Panc1 (cell line): ENCODE results near the gene RAP1GAP. TPM values are rescaled to one million over a fixed set of nuclear protein-coding genes. Genes with fewer than 3 reads are reported as not detected.

Experiments
- ATAC-seq: fragments of 200-7000 bp; cut with Tn5 transposase; 2 replicates; pipeline ENCODE4 v1.9.1; 2020; ENCODE audit warnings: mild to moderate bottlenecking, moderate library complexity
- BruUV-seq: library from RNA; stranded (reverse); fragments of 400-500 nt; replicated peaks from 2 replicates; lab custom pipeline; 2021; lab: Mats Ljungman, UMichigan
- CTCF ChIA-PET: fragments of 300-600 bp; sonication (Branson Sonifier 250); formaldehyde crosslinking; loops from one replicate; lab custom pipeline; 2022; ENCODE audit warnings: antibody characterized with exemption; lab: Charles Lee
- POLR2A ChIA-PET: fragments of 300-600 bp; sonication (Branson Sonifier 250); formaldehyde crosslinking; loops from one replicate; lab custom pipeline; 2022; ENCODE audit warnings: antibody characterized with exemption; lab: Charles Lee
- DNase-seq: peaks from one replicate; pipeline ENCODE4 v3.0.0-alpha.2; 2010; ENCODE audit warnings: low read depth, low spot score
- H3K27ac ChIP-seq: 2 replicates; pipeline ENCODE4 v1.5.1; 2011; ENCODE audit warnings: mild to moderate bottlenecking, low read length, inconsistent platforms
- H3K27me3 ChIP-seq: fragments of 200-500 bp; sonication (Bioruptor generic); 2 replicates; pipeline ENCODE4 v1.6.0; 2014; ENCODE audit warnings: low read length, inconsistent platforms; ENCODE audit not compliant: control insufficient read depth, insufficient read depth
- H3K36me3 ChIP-seq: fragments of 200-500 bp; sonication (Bioruptor generic); 2 replicates; pipeline ENCODE4 v1.5.1; 2014; ENCODE audit warnings: inconsistent platforms, mild to moderate bottlenecking, low read length, moderate library complexity; ENCODE audit not compliant: control insufficient read depth, insufficient read depth
- H3K4me1 ChIP-seq: 2 replicates; pipeline ENCODE4 v1.5.1; 2011; ENCODE audit warnings: inconsistent platforms, mild to moderate bottlenecking, low read length, moderate library complexity; ENCODE audit not compliant: control insufficient read depth, insufficient read depth
- H3K4me3 ChIP-seq, 2 experiments: 2 replicates each; pipeline ENCODE4 v1.5.1; 2011 to 2012; ENCODE audit warnings: low read depth in 2 of 2, low read length in 2 of 2, mild to moderate bottlenecking in 2 of 2, inconsistent platforms in 1 of 2, moderate library complexity in 1 of 2
- H3K9me3 ChIP-seq: fragments of 200-500 bp; sonication (Bioruptor generic); 2 replicates; pipeline ENCODE4 v1.5.1; 2014; ENCODE audit warnings: low read depth, mild to moderate bottlenecking, inconsistent platforms, low read length, moderate library complexity; ENCODE audit not compliant: control insufficient read depth, insufficient read depth
- CTCF ChIP-seq: fragments of 450-650 bp; IDR thresholded peaks from 2 replicates; pipeline ENCODE4 v1.5.1; 2017; ENCODE audit warnings: mild to moderate bottlenecking
- POLR2AphosphoS5 ChIP-seq: IDR thresholded peaks from 2 replicates; pipeline ENCODE4 v1.6.1; 2012; ENCODE audit warnings: mild to moderate bottlenecking, low read depth, low read length, moderate library complexity
- REST ChIP-seq, 2 experiments: IDR thresholded peaks; 2 replicates each; pipeline ENCODE4 v1.6.1; 2011 to 2012; ENCODE audit warnings: low read depth in 2 of 2, control low read depth in 1 of 2, low read length in 1 of 2, mild to moderate bottlenecking in 1 of 2, moderate library complexity in 1 of 2; ENCODE audit not compliant: insufficient read depth in 1 of 2
- SIN3A ChIP-seq: IDR thresholded peaks from 2 replicates; pipeline ENCODE4 v1.6.1; 2012; ENCODE audit warnings: low read depth, mild to moderate bottlenecking, low read length, moderate library complexity, borderline replicate concordance; ENCODE audit not compliant: insufficient read depth
- TCF7L2 ChIP-seq: IDR thresholded peaks from 2 replicates; pipeline ENCODE4 v1.6.1; 2011; ENCODE audit warnings: mild to moderate bottlenecking, low read depth, low read length, inconsistent platforms
- in situ Hi-C: cut with HindIII; loops from 2 replicates; pipeline ENCODE4 v1.10.0; 2016; ENCODE audit warnings: low sequenced_read_pairs, low pct_unique_long_range_greater_than_20kb
- intact Hi-C: fragments of 100-400 bp; cut with micrococcal nuclease; formaldehyde crosslinking; loops from one replicate; pipeline ENCODE4 v1.10.0; 2022; ENCODE audit not compliant: unreplicated experiment
- total RNA-seq: library from RNA; stranded (reverse); gene quantifications from one replicate; pipeline ENCODE4 v1.2.1, GENCODE V29; 2021; ENCODE audit not compliant: unreplicated experiment

RAP1GAP gene
- total RNA-seq, 1 experiment from 2014 or later = 4.6 TPM

- ChIA-PET CTCF (interaction anchor here (0.5 kb wide), 1 partner anchor 81 kb away, joined by 7 read pairs; no protein-coding TSS in a partner anchor), POLR2A (no interaction called here)
- H3K4me1 ChIP-seq = no peaks in the 10 kb centered on the region
- in situ Hi-C loops = no loop called here
- BruUV-seq = no TSS peak
- H3K9me3 ChIP-seq = no peaks in the 10 kb centered on the region
- no peak overlapping the region for H3K4me3 ChIP-seq
- ATAC-seq (no peak), DNase-seq (no peak)
- no peak for TF ChIP-seq TCF7L2
- TF ChIP-seq SIN3A = no peak
- TF ChIP-seq POLR2AphosphoS5 = no peak
- no peak for TF ChIP-seq CTCF
- no peak for TF ChIP-seq REST (IDR thresholded peaks at IDR 0.05; ENCODE audit: insufficient read depth in 1 of 2, low read depth in 2 of 2, low read length in 1 of 2)
- no peaks in the 10 kb centered on the region for H3K27me3 ChIP-seq
- H3K27ac ChIP-seq = no peak overlapping the region
- peaks cover 16% of the 10 kb centered on the region; the same call in 1 of the 2 replicates for H3K36me3 ChIP-seq
- intact Hi-C loops = no loop called here
Measured at GRCh38 chr1:21705303-21705980, 36.3 kb upstream of the RAP1GAP start.

- DNase-seq (no peak), ATAC-seq (no peak)
- Histone ChIP-seq H3K36me3 (peaks cover 16% of the 10 kb centered on the region; the same call in 1 of the 2 replicates), H3K27ac (no peak overlapping the region), H3K9me3 (no peaks in the 10 kb centered on the region), H3K4me1 (no peaks in the 10 kb centered on the region), H3K27me3 (no peaks in the 10 kb centered on the region), H3K4me3 (no peak overlapping the region)
- TF ChIP-seq CTCF (no peak), TCF7L2 (no peak), SIN3A (no peak), REST (IDR thresholded peaks at IDR 0.05; ENCODE audit: insufficient read depth in 1 of 2, low read depth in 2 of 2, low read length in 1 of 2) (no peak), POLR2AphosphoS5 (no peak)
- ChIA-PET CTCF (interaction anchor here (0.6 to 0.7 kb wide), 2 partner anchors 48 to 296 kb away, joined by 4 to 6 read pairs; no protein-coding TSS in a partner anchor), POLR2A (interaction anchor here (0.5 kb wide), 1 partner anchor 90 kb away, joined by 5 read pairs; no protein-coding TSS in a partner anchor)
- intact Hi-C loops (no loop called here), in situ Hi-C loops (no loop called here)
- BruUV-seq = no TSS peak
Measured at GRCh38 chr1:21704145-21704544, 35.0 kb upstream of the RAP1GAP start.
